ENCODE measurements around the gene PIM3.

DNA sequence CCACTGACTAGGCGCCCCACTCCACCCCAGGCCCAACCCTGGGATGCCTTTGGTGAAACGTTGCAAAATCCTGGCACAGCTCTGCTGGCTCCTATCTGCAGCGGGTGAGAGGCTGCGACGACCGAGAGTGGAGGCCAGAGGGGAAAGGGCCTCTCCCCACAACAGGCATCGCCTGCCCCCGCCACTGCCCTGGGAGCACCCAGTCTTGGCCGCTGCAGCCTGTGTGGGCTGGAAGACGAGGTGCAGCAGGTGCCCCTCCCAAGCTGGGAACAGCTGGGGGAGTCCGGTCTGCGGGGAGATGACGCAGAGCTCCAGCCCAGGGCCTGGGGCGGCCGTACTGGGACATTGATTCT is 4.2 kb upstream of the PIM3 start:
- TF ChIP-seq GABPA (IDR thresholded peaks at IDR 0.05; ENCODE audit: borderline replicate concordance, insufficient read depth, low read length): no peak
- TF ChIP-seq CTCF (IDR thresholded peaks at IDR 0.05; ENCODE audit: control extremely low read depth in 1 of 3, insufficient read depth in 1 of 3, low read depth in 1 of 3, low read length in 3 of 3): no peak
- TF ChIP-seq RXRA (IDR thresholded peaks at IDR 0.05; ENCODE audit: insufficient read depth, low read depth, low read length): no peak
- no peak for TF ChIP-seq TAF1 (IDR thresholded peaks at IDR 0.05; ENCODE audit: low read depth, low read length)

Data from H1 (cell line).